Tibial artery (tissue), 4 donors: ENCODE data around the gene FTCD.
"Not testable (repeated sequence)": the region's sequence is repeated elsewhere in the genome, so short reads cannot be mapped to it uniquely, and the experiment has no call there.

Source experiments
- DNase-seq, 2 donors: peaks; one replicate each; pipeline ENCODE4 v3.0.0-alpha.2; 2019
- H3K27ac ChIP-seq, 2 donors: fragments of 200-600 bp; sonication (generic) in 1 of 2; 1 replicate in 1 of 2; 2 replicates in 1 of 2; pipeline ENCODE4 v1.5.1; 2018 to 2019; ENCODE audit warnings: mild to moderate bottlenecking in 1 of 2
- H3K27me3 ChIP-seq, 2 donors: fragments of 200-600 bp; sonication (generic) in 1 of 2; one replicate each; pipeline versions ENCODE4 v1.5.1 to v1.6.0; 2016 to 2019
- H3K36me3 ChIP-seq, 3 donors: fragments of 200-600 bp; sonication (generic) in 2 of 3; one replicate each; pipeline ENCODE4 v1.5.1; 2016 to 2019; ENCODE audit warnings: mild to moderate bottlenecking in 2 of 3
- H3K4me1 ChIP-seq, 4 donors: fragments of 200-600 bp; sonication (generic) in 2 of 4; 1 replicate in 3 of 4; 2 replicates in 1 of 4; pipeline ENCODE4 v1.5.1; 2016 to 2019
- H3K4me3 ChIP-seq, 2 donors: fragments of 200-600 bp; sonication (generic) in 1 of 2; 1 replicate in 1 of 2; 2 replicates in 1 of 2; pipeline ENCODE4 v1.5.1; 2018 to 2019; ENCODE audit warnings: mild to moderate bottlenecking in 2 of 2
- H3K9me3 ChIP-seq, 3 donors: fragments of 200-600 bp; sonication (generic) in 1 of 3; one replicate each; pipeline ENCODE4 v1.5.1; 2016 to 2019
- intact Hi-C: fragments of 100-400 bp; cut with DNase I; formaldehyde crosslinking; loops from one replicate; pipeline ENCODE4 v1.15.0; 2023; ENCODE audit warnings: low total_unique reads
- TF ChIP-seq, protein P1 (sequence below), 2 experiments: fragments of 200-600 bp in 1 of 2; fragments of 450-650 bp in 1 of 2; IDR thresholded peaks; one replicate each; pipeline ENCODE4 v1.5.1; 2017 to 2019; ENCODE audit warnings: antibody characterized with exemption in 2 of 2, mild to moderate bottlenecking in 1 of 2, moderate library complexity in 1 of 2

The FTCD gene

GRCh38 chr21:46184625-46185555 is 29.5 kb upstream of the FTCD start:
- TF ChIP-seq, protein P1, sequence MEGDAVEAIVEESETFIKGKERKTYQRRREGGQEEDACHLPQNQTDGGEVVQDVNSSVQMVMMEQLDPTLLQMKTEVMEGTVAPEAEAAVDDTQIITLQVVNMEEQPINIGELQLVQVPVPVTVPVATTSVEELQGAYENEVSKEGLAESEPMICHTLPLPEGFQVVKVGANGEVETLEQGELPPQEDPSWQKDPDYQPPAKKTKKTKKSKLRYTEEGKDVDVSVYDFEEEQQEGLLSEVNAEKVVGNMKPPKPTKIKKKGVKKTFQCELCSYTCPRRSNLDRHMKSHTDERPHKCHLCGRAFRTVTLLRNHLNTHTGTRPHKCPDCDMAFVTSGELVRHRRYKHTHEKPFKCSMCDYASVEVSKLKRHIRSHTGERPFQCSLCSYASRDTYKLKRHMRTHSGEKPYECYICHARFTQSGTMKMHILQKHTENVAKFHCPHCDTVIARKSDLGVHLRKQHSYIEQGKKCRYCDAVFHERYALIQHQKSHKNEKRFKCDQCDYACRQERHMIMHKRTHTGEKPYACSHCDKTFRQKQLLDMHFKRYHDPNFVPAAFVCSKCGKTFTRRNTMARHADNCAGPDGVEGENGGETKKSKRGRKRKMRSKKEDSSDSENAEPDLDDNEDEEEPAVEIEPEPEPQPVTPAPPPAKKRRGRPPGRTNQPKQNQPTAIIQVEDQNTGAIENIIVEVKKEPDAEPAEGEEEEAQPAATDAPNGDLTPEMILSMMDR (IDR thresholded peaks at IDR 0.05) = no peak
- Histone ChIP-seq H3K36me3 (peaks cover 0 to 15% (median 11%) of the 10 kb centered on the region in 3 donors), H3K9me3 (no peaks in the 10 kb centered on the region), H3K4me1 (peaks cover 0 to 17% (median 4%) of the 10 kb centered on the region in 4 donors), H3K4me3 (peak overlapping the region; percentile 37 to 58), H3K27ac (peak overlapping the region; percentile 54 to 74), H3K27me3 (peaks cover 0 to 7% of the 10 kb centered on the region in 2 donors)
- intact Hi-C loops = no loop called here
- DNase-seq = peak; percentile 65 to 93

GRCh38 chr21:46183910-46184624 is 28.7 kb upstream of the FTCD start, which contains the start of gene SPATC1L:
TSS of gene SPATC1L (minus strand) at chr21:46184459. CDS start at chr21:46182816, 1,643 bp downstream.
- H3K36me3 ChIP-seq = peaks cover 0 to 13% (median 4%) of the 10 kb centered on the region in 3 donors
- H3K9me3 ChIP-seq = no peaks in the 10 kb centered on the region
- peaks cover 0 to 7% of the 10 kb centered on the region in 2 donors for H3K27me3 ChIP-seq
- TF ChIP-seq, protein P1 (IDR thresholded peaks at IDR 0.05) = no peak
- DNase-seq = peak in 1 of 2 donors; percentile 83
- intact Hi-C loops = no loop called here
- peak within 1 kb of the TSS; percentile 37 to 58 for H3K4me3 ChIP-seq
- peak within 1 kb of the TSS; percentile 54 to 74 for H3K27ac ChIP-seq
- H3K4me1 ChIP-seq = peaks cover 0 to 11% (median 4%) of the 10 kb centered on the region in 4 donors

GRCh38 chr21:46183337-46183909 is 28.0 kb upstream of the FTCD start:
- intact Hi-C loops, H3K9me3 ChIP-seq, H3K27me3 ChIP-seq, H3K27ac ChIP-seq, DNase-seq: not testable (repeated sequence)
- Histone ChIP-seq H3K36me3 (peaks cover 0 to 13% (median 4%) of the 10 kb centered on the region in 3 donors), H3K4me1 (peaks cover 0 to 11% (median 4%) of the 10 kb centered on the region in 4 donors), H3K4me3 (peak overlapping the region in 1 of 2 donors; percentile 58)

GRCh38 chr21:46182548-46183336 is 27.4 kb upstream of the FTCD start:
- no peak for DNase-seq
- TF ChIP-seq, protein P1 (IDR thresholded peaks at IDR 0.05) = no peak
- Histone ChIP-seq H3K4me1 (peaks cover 0 to 11% (median 4%) of the 10 kb centered on the region in 4 donors), H3K27me3 (peaks cover 0 to 7% of the 10 kb centered on the region in 2 donors), H3K27ac (no peak overlapping the region), H3K9me3 (no peaks in the 10 kb centered on the region), H3K36me3 (peaks cover 0 to 13% (median under 1%) of the 10 kb centered on the region in 3 donors), H3K4me3 (no peak overlapping the region)
- intact Hi-C loops = no loop called here

DNA sequence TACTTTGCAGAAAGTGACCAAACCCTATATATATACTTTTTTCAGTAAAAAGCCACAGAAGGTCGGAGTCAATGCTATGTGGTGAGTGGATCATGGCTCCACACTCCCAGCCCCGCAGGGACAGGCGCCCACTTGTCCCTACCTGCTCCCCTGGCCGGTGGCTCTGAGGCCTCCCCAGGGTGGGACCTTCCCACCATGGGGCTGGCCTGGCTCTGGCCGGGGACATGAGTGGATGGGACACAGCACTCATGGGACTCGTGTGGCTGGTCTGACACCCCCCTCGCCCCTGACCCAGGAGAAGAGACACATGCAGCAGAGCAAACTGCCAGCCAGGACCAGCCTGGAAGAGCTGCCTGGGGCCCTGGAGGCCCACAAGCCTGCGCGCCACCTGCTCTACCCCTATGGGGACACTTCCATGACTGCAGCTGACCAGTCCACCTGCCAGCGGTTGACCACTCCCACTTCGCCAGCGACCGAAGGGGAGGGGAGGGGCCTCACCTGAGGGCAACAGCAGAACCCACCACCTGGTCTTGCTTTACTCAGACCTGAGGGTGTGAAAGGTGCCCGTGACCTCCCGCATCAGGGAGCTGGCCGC is 26.7 kb upstream of the FTCD start:
- no peak for DNase-seq

More for the DNA sequence above, 26.7 kb upstream of the FTCD start:
- Histone ChIP-seq H3K4me3 (no peak overlapping the region), H3K9me3 (no peaks in the 10 kb centered on the region), H3K27ac (no peak overlapping the region), H3K36me3 (peaks cover 0 to 13% (median 0%) of the 10 kb centered on the region in 3 donors), H3K4me1 (peaks cover 0 to 11% (median 4%) of the 10 kb centered on the region in 4 donors), H3K27me3 (peaks cover 0 to 7% of the 10 kb centered on the region in 2 donors)
- intact Hi-C loops = no loop called here
- TF ChIP-seq, protein P1 (IDR thresholded peaks at IDR 0.05) = no peak
